K562 (cell line): ENCODE measurements around the gene TOP3A. TPM values are rescaled to one million over a fixed set of nuclear protein-coding genes. Genes with fewer than 3 reads are reported as not detected.
A peak's percentile ranks its signal among the peaks of the same experiment; 100 is the strongest.

Experiments used
- ATAC-seq: fragments of 200-7000 bp; cut with Tn5 transposase; 3 replicates; pipeline ENCODE4 v1.9.1; 2020; ENCODE audit warnings: moderate library complexity
- BruUV-seq: library from RNA; stranded (reverse); fragments of 400-500 nt; replicated peaks from 2 replicates; lab custom pipeline; 2021; lab: Mats Ljungman, UMichigan
- CTCF ChIA-PET: fragments of 300-600 bp; formaldehyde crosslinking; extraction: SDS; loops from one replicate; lab custom pipeline; 2021; ENCODE audit warnings: low intra/inter-chr PET ratio; lab: Yijun Ruan, JAX
- POLR2A ChIA-PET: fragments of 300-600, 350-650 bp; sonication (Branson Sonifier 250); formaldehyde crosslinking; extraction: SDS; loops from one replicate; lab custom pipeline; 2021; ENCODE audit warnings: antibody characterized with exemption, inconsistent platforms; lab: Yijun Ruan, JAX
- DNase-seq, 4 experiments: peaks; one replicate each; pipeline versions ENCODE4 v3.0.0 to v3.0.0-alpha.2; 2011 to 2018; ENCODE audit warnings: low spot score in 3 of 4, mixed read lengths in 3 of 4; ENCODE audit errors: extremely low read depth in 1 of 4
- FAIRE-seq: peaks from 2 replicates; lab custom pipeline; 2011; peaks lifted over from hg19 to GRCh38; lab: Jason Lieb, UNC
- H2AFZ ChIP-seq: 2 replicates; pipeline ENCODE4 v1.6.0; 2011; ENCODE audit warnings: low read depth, low read length, control low read depth, inconsistent platforms
- H3K27ac ChIP-seq: fragments of 200-600 bp; 3 replicates; pipeline ENCODE4 v1.8.0; 2011; ENCODE audit warnings: low read depth, mild to moderate bottlenecking, control low read depth, inconsistent platforms, low read length, moderate library complexity, mixed read lengths; ENCODE audit errors: extremely low read depth
- H3K27me3 ChIP-seq, 2 experiments: fragments of 300-600 bp in 1 of 2; 2 replicates in 1 of 2; 3 replicates in 1 of 2; pipeline versions ENCODE4 v1.6.0 to v1.8.0; 2011; ENCODE audit warnings: inconsistent platforms in 2 of 2, low read length in 2 of 2, mild to moderate bottlenecking in 1 of 2, mixed read lengths in 1 of 2, moderate library complexity in 1 of 2; ENCODE audit not compliant: control insufficient read depth in 2 of 2, insufficient read depth in 2 of 2
- H3K36me3 ChIP-seq: fragments of 300-600 bp; 3 replicates; pipeline ENCODE4 v1.8.0; 2011; ENCODE audit warnings: mild to moderate bottlenecking, low read length, inconsistent platforms; ENCODE audit not compliant: control insufficient read depth, insufficient read depth
- H3K4me1 ChIP-seq, 2 experiments: fragments of 200-600 bp in 1 of 2; replicated peaks in 1 of 2; 2 replicates in 1 of 2; 3 replicates in 1 of 2; pipeline versions ENCODE4 v1.5.1 to v1.8.0; 2011; ENCODE audit warnings: inconsistent platforms in 2 of 2, low read length in 2 of 2, mild to moderate bottlenecking in 1 of 2, mixed read lengths in 1 of 2, moderate library complexity in 1 of 2; ENCODE audit not compliant: control insufficient read depth in 2 of 2, insufficient read depth in 2 of 2
- H3K4me2 ChIP-seq: 2 replicates; pipeline ENCODE4 v1.6.1; 2011; ENCODE audit warnings: low read length, control low read depth, inconsistent platforms, mixed read lengths; ENCODE audit not compliant: insufficient read depth
- H3K4me3 ChIP-seq: fragments of 200-600 bp; sonication (generic), shearing (Covaris generic); 2 replicates; pipeline ENCODE4 v1.5.1; 2016; ENCODE audit warnings: control low read depth, inconsistent platforms
- H3K79me2 ChIP-seq: fragments of 200-600 bp; 3 replicates; pipeline ENCODE4 v1.8.0; 2011; ENCODE audit warnings: low read length, inconsistent platforms; ENCODE audit not compliant: control insufficient read depth, insufficient read depth
- H3K9ac ChIP-seq, 2 experiments: 2 replicates each; pipeline versions ENCODE4 v1.6.0 to v1.6.1; 2011; ENCODE audit warnings: low read depth in 2 of 2, low read length in 2 of 2, control low read depth in 1 of 2, inconsistent platforms in 1 of 2, mild to moderate bottlenecking in 1 of 2, mixed read lengths in 1 of 2; ENCODE audit not compliant: insufficient read depth in 1 of 2
- H3K9me1 ChIP-seq: one replicate; pipeline ENCODE4 v1.6.0; 2011; ENCODE audit warnings: inconsistent platforms, mild to moderate bottlenecking, low read length, moderate library complexity; ENCODE audit not compliant: control insufficient read depth, insufficient read depth
- H3K9me3 ChIP-seq: replicated peaks from 2 replicates; pipeline ENCODE4 v1.5.1; 2011; ENCODE audit warnings: low read depth, low read length, inconsistent platforms; ENCODE audit not compliant: control insufficient read depth, insufficient read depth
- H4K20me1 ChIP-seq: replicated peaks from 2 replicates; pipeline ENCODE4 v1.6.1; 2011; ENCODE audit warnings: low read length, inconsistent platforms, mixed read lengths; ENCODE audit not compliant: control insufficient read depth, insufficient read depth
- POLR2G ChIP-seq: fragments of 200-400 bp; formaldehyde crosslinking; IDR thresholded peaks from 2 replicates; pipeline ENCODE4 v1.6.1; 2017; ENCODE audit warnings: low read depth, mild to moderate bottlenecking, antibody characterized with exemption, low read length, moderate library complexity
- RBFOX2 ChIP-seq: fragments of 200-400 bp; formaldehyde crosslinking; IDR thresholded peaks from 2 replicates; pipeline ENCODE4 v1.6.1; 2017; ENCODE audit warnings: low read depth, mild to moderate bottlenecking, low read length, moderate library complexity
- ZNF512 ChIP-seq: IDR thresholded peaks from 2 replicates; pipeline ENCODE4 v1.6.1; 2016; ENCODE audit warnings: missing genetic modification characterization, missing compliant biosample characterization
- ZNF707 ChIP-seq: fragments of 250-450 bp; sonication (Bioruptor Pico); conservative IDR thresholded peaks from 2 replicates; pipeline ENCODE4 v1.8.0; 2022; ENCODE audit warnings: inconsistent platforms, mild to moderate bottlenecking, moderate library complexity
- WGBS: fragments of 100-300 bp; shearing (Covaris generic); methylation state at CpG from one replicate; pipeline ENCODE4 v1.1.6; 2016; ENCODE audit warnings: low coverage, mixed read lengths; ENCODE audit not compliant: insufficient coverage; ENCODE audit errors: missing lambda C conversion rate; 5-methylcytosine and 5-hydroxymethylcytosine counted together
- in situ Hi-C: fragments of 300-500 bp; cut with MboI; formaldehyde crosslinking; loops from 4 replicates; pipeline ENCODE4 v1.15.0; 2018; ENCODE audit warnings: inconsistent platforms, mixed read lengths
- intact Hi-C: fragments of 100-400 bp; cut with micrococcal nuclease; formaldehyde crosslinking; loops from 2 replicates; pipeline ENCODE4 v1.14.2; 2022
- polyA plus RNA-seq, 8 experiments: library from polyadenylated mRNA; depleted of rRNA in 4 of 8; stranded (reverse) in 5 of 8; unstranded in 3 of 8; fragments of >200 nt; fragmentation: Nextera tagmentation in 2 of 8; fragmentation: Illumina TruSeq in 1 of 8; extraction: Ambion mirVana in 2 of 8; extraction: Trizol in 1 of 8; gene quantifications; 2 replicates each; pipeline versions ENCODE4 v1.2.1 to v1.2.3, GENCODE V29; 2011 to 2014; ENCODE audit warnings: inconsistent platforms in 1 of 8, missing spikeins in 1 of 8
- total RNA-seq, 7 experiments: library from RNA; depleted of rRNA in 6 of 7; stranded (reverse); fragments of >200 nt in 6 of 7; fragmentation: Illumina TruSeq in 2 of 7; extraction: Trizol in 2 of 7; gene quantifications; 2 replicates each; pipeline versions ENCODE4 v1.2.1 to v1.2.3, GENCODE V29; 2011 to 2021; ENCODE audit warnings: low replicate concordance in 1 of 7

The TOP3A gene
- total and polyA plus RNA-seq, 9 of the 15 experiments (the other 6 are each of a cell fraction or from before 2014, with no cell fraction given) = 5.2 to 49.7 (median 24.7) TPM

DNA sequence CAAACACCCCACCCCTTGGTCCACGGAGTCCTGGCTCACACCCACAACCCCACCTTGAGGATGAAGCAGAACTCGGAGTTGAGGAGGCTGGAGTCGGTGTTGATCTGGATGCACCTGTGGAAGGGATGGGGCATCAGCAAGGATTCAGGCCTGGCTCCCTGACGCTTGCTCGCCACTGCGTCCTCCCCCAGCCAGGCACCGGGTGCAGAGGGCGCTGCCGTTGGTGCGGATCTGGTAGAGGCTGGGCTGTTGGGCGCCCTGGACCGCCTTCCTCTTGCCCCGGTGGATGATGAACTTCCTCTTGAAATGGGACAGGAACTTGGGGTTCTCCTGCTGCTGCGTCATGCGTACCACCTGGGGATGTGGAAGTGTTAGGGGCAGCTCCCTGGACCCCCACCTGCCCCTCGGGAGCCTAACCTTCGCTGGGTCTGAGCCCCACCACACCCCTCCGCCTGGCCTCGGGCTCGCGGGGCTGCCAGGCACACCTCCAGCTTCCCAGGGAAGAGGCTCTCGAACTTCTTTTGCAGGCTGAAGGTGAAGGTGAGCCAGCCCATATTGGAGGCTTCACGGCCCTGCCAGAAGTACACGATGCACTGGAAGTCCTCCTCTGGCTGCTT, 68.6 kb downstream of the TOP3A start:
- ATAC-seq (no peak), DNase-seq (no peak), FAIRE-seq (no peak)
- ChIA-PET POLR2A (no interaction called here), CTCF (no interaction called here)
- H2AFZ ChIP-seq = no peak overlapping the region
- H3K9ac ChIP-seq = no peak overlapping the region; a peak in 2 of 4 replicates
- no peak overlapping the region; the same call in 2 of the 3 replicates for H3K27ac ChIP-seq
- H3K9me3 ChIP-seq = no peaks in the 10 kb centered on the region
- peaks cover 2% of the 10 kb centered on the region for H3K9me1 ChIP-seq
- no peak overlapping the region for H3K4me3 ChIP-seq
- H3K4me1 ChIP-seq = peaks cover 3 to 33% of the 10 kb centered on the region in 2 experiments; a peak in 4 of 5 replicates
- H3K36me3 ChIP-seq = peaks cover 48% of the 10 kb centered on the region; the same call in 2 of the 3 replicates
- H4K20me1 ChIP-seq = peaks cover 3% of the 10 kb centered on the region; the same call in 1 of the 2 replicates
- TF ChIP-seq POLR2G (peak; percentile 58), RBFOX2 (0 out of 2 replicates have a peak, but pooled peaks have one; percentile 49), ZNF707 (no peak), ZNF512 (tag) (no peak)
- WGBS = 84% methylated on average over 5 of the region's 24 CpGs
- H3K4me2 ChIP-seq = no peak overlapping the region
- intact Hi-C loops = loop anchor here (5.0 kb wide), 1 partner anchor 71 kb away; the partner anchor contains the start of gene SMCR8
- no peaks in the 10 kb centered on the region for H3K27me3 ChIP-seq
- no peaks in the 10 kb centered on the region for H3K79me2 ChIP-seq
- in situ Hi-C loops = no loop called here
- BruUV-seq = no TSS peak
